ACHN (cell line): ENCODE data around the gene ELMOD3.
A peak's percentile ranks its signal among the peaks of the same experiment; 100 is the strongest.
"Not testable (repeated sequence)": the region's sequence is repeated elsewhere in the genome, so short reads cannot be mapped to it uniquely, and the experiment has no call there.

Experiments used
- DNase-seq: peaks from one replicate; pipeline ENCODE4 v3.0.0-alpha.2; 2015
- in situ Hi-C: cut with HindIII; loops from 2 replicates; pipeline ENCODE4 v1.10.0; 2017; ENCODE audit warnings: low sequenced_read_pairs, low pct_ligation_motif_present, low pct_unique_long_range_greater_than_20kb

ELMOD3 gene

GRCh38 chr2:85327160-85327821 is 27.3 kb upstream of the ELMOD3 start:
- DNase-seq = peak; percentile 34
- in situ Hi-C loops = no loop called here

DNA sequence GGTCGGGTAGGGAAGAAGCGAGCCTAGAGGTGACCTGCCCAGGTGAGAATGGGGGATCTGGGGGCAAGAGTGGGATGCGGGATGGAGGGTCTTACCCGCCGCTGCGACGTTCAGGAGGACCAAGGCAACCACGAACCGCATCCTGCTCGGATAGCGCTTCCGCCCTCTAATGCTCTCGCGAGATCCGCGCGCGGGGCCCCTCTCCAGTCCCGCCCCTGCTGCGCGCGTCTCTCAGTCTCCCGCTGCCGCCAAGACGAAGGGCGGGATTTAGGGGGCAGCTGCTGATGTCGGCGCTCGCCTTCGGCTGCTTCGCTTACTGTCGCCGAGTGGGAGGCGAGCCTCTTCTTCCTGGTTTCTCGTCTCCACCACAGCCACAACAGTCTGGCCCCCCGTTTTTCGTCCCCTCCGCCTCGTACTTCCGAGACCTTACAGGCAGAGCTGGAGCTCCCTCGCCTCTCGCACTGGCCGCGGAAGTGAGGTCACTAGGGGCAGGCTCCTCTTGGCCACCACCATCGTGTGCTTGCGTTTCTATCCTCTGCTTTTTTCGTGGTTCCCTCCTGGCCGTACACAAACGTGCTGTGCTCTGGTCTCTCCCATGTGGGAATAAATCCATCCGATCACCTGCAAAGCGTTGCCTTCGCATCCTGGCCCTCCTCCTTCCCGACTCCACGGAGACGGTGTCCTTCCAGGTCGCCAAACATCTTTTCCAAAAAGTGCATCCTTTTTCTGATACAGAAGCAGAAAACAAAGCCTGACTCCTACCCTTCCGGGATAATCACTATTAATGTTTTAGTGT is 26.5 kb upstream of the ELMOD3 start, which contains the start of gene TGOLN2:
TGOLN2 (minus strand) TSS at position 168 of the 796 bp plus-strand sequence; CDS start at position 141, 27 bp downstream.
- in situ Hi-C loops = no loop called here
- DNase-seq = peak; percentile 95

DNA sequence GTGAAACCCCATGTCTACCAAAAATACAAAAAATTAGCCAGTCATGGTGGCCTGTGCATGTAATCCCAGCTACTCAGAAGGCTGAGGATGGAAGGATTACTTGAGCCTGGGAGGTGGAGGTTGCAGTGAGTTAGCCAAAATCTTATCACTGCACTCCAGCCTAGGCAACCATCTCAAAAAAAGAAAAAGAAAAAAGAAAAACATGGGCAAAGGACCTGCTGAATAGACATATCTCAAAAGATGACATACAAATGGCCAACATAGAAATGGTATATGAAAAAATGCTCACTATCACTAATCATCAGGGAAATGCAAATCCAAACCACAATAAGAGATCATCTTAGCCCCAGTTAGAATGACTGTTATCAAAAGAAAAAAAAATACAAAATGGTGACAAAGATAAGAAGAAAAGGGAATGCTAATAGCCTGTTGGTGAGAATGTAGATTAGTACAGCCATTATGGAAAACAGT is 25.4 kb upstream of the ELMOD3 start:
- in situ Hi-C loops = no loop called here
- DNase-seq = no peak

DNA sequence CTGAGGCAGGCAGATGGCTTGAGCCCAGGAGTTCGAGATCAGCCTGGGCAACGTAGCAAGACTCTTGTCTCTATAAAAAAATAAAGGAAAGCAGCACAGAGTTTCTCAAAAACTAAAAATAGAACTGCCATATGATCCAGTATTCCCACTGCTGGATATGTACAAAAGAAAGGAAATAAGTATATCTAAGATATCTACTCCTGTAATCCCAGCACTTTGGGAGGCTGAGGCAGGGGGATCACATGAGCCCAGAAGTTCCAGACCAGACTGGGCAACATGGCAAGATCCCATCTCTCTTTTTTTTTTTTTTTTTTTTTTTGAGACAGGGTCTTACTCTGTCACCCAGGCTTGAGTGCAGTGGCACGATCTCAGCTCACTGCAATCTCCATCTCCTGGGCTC is 24.9 kb upstream of the ELMOD3 start:
- DNase-seq, in situ Hi-C loops: not testable (repeated sequence)

DNA sequence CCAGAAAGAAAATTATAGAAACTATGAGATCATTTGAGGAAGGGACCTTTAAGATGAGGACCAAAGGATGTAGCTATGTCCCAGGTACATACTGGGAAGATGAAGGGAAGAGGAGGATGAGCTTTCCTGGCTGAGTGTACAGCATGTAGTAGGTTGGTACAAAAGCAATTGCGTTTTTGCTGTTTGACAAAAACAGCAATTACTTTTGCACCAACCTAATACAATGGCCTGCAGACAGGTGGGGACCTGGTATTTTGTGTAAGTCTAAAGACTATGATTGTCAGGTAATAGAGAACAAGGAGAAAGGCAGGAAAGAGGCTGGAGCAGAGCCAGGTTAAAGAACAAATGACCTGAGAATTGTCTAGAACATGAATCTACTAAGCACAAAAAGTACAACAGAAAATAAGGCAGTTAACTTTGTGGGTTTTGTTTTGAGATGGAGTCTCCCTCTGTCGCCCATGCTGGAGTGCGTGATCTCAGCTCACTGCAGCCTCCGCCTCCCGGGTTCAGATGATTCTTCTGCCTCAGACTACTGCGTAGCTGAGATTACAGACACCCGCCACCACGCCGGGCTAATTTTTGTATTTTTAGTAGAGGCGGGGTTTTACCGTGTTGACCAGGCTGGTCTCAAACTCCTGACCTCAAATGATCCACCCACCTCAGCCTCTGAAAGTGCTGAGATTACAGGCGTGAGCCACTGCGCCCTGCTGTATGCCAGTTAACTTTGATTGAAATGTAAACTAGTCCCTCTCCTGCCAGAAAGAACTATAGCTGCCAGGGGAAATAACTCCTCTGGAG is 23.5 kb upstream of the ELMOD3 start:
- DNase-seq = no peak
- in situ Hi-C loops = no loop called here

DNA sequence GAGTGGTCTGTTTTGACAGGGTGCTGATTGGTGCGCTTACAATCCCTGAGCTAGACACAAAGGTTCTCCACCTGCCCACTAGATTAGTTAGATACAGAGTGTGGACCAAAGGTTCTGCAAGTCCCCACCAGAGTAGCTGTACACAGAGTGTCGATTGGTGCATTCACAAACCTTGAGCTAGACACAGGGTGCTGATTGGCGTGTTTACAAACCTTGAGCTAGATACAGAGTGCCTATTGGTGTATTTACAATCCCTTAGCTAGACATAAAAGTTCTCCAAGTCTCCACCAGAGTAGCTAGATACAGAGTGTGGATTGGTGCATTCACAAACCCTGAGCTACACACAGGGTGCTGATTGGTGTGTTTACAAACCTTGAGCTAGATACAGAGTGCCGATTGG is 20.7 kb upstream of the ELMOD3 start:
- DNase-seq, in situ Hi-C loops: not testable (repeated sequence)

- no peak for DNase-seq
- in situ Hi-C loops = no loop called here
Observed at GRCh38 chr2:85334928-85335327, 19.6 kb upstream of the ELMOD3 start.

DNA sequence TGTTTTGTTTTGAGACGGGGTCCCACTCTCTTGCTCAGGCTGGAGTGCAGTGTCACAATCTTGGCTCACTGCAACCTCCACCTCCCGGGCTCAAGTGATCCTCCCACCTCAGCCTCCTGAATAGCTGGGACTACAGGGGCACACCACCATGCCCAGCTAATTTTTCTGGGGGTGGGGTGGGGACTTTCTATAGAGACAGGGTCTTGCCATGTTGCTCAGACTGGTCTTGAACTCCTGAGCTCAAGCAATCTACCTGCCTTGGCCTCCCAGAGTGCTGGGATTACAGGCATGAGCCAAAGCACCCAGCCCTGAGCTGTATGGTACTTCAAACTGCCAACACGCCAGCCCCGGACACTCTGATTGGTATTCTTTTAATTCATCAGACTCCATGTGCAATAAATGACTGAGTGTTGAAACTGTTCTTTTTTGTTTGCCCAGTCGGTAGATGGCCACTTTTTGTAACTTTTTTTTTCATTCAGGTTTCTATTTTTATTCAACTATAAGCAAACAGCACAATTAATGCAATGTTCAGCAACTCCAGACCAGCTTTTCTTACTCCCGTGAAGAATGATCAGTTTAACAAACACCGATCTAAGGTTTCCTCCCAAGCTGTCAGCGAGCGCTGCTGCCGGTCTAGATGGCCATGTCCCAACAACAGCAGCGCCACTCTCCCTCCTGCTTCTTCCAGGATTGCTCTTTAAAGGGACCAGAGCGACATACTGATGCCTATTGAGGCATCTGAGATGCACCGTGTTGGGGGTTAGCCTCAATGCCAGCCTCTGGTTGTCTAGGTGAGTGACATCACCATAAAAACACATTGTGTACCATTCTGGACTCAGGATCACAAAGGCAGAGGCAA is 14.3 kb upstream of the ELMOD3 start:
- in situ Hi-C loops = no loop called here
- DNase-seq = no peak

DNA sequence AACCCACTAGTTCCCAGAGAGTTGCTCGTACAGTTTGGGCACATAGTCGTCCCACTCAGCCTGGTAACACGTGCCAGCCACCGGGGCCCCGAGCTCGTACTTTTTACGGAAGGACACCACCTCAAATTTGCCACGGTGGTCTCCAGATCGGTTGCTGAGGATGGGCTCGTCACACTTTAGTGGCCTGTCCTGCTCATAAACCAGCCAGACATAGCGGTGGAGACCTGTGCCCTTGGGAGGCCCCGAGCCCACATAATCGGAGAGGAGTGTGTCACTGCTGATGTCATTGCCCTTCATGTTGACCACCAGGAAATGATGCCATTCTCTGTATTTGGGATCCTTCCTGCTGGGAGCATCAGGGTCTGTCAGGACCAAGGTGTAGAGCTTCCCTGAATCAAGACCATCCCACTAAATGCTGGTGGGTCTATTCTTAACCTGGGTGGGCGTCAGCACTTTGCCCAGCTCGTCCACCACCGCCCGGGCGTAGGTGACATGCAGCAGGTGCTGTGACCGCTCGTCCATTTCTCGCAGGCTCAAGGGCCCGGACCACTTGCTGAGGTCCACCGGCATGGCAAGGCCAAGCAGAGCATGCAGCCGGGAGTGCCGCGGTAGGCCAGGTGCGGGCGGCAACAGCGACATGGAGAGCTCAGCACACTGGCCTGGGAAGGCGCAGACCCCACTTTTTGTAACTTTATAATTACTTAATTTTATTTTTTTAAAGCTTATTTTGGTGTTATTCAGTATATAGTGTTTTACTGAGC is 13.1 kb upstream of the ELMOD3 start:
- in situ Hi-C loops = no loop called here

DNA sequence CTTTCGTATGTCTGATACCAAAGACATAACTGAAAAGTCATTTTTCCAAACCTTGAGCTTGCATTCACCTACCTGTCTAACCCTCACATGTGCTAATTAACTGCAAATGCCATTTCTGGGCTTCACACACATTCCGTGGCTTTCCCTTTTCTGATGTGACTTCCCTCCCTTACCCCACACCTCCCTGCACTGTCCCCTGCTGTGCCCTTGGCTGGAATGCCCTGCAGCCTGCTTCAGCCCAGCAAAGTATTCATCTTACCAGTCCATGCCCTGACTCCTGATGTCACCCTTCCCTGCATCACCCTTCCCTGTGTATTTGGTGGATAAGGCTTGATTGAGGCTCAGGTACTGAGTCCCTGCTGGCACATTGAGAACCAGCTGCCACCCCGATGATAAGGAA is 12.4 kb upstream of the ELMOD3 start:
- in situ Hi-C loops = no loop called here
- DNase-seq = no peak

More for the DNA sequence above, 13.1 kb upstream of the ELMOD3 start:
- no peak for DNase-seq

DNA sequence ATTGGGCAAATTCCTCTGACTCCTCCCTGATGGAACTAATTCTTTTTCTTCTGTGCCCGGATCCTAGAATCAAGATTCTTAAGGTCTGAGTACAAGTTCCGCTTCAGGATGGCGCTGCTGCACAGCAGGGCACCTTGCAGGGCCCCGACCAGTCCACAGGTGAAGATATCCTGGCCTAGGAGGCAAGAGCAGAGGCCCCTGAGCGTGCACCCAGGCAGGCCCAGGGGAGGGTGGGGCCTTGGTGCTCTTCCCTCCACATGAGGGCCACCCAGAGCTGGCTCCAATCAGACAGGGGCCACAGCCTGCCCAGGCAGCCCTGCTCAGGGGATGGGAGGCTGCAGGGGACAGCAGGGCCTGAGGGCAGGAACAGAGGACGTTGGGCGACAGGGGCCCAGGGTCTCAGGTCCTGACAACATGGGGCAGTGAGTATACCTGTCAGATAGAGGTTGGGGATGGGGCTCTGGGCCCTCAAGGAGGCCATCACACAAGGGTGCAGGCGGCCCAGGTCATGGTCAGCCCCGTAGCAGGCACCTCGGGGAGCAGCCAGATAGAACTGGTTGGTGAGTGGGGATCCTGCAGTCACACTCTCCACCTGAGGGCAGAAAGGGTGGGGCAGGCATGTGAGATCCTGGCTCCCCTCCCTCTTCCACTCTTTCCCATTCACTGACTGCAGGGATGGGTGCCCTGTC is 11.2 kb upstream of the ELMOD3 start:
- DNase-seq, in situ Hi-C loops: not testable (repeated sequence)

DNA sequence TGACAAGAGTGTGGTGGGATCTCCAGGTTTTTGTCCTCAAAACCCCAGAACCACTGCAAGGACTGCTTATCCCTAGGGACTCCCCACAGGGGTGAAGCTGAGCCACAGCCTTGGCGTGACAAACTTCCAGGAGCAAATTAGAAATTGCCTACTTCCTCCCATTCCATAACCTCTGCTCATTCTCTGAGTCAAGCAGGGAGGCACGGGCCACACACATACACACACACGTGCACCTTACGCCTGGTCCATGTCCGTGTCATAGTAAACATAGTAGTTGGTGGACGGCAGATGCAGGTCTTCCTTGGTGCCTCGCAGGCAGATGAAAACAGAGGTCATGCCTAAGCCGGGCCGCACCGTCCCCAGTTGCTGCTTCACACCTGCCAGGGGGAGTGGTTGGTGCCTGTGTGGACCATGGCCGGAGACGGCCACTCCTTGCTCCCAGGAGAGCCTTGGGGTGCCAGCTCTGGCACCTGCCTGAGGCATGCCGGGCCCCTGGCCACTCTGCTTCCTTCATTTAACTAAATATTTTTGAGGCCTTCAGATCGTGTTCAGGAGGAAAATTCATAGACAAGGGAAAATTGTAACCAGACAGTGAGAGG is 10.1 kb upstream of the ELMOD3 start:
- in situ Hi-C loops = no loop called here
- no peak for DNase-seq

DNA sequence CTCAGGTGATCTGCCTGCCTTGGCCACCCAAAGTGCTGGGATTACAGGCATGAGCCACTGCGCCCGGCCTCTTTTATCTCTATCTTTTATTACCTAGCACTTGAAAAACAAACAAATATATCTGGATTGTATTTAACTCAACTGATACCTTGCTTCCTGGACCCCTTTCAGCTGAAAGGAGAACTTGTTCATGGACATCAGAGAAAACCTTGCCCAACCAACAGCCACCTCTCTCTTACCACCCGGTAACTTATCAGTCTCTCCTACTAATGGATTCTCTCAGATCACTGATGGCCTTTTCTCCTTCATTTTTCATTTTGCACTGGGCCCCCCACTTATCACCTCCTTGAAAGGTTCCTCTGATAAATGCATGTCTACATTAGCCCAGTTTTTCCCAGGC is 7.0 kb upstream of the ELMOD3 start:
- no peak for DNase-seq
- in situ Hi-C loops = no loop called here

DNA sequence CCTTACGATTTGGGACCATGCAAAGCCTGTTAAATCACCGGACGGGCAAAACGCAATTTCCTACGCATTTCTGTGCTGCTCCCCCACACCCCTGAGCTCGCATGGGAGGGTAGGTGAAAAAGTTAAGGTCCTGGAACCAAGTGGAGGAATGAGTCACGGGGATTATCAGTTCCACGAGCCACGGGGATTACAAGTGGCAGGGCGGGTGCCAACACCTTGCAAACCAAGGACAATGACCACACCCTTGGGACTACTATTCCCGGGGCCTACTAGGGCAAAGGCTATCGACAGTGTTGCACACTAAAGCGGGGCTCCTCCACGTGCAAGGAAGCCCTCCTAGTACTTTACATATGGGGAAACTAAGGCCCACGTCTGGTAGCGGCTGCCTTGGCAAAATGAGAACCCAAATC is 688 bp upstream of the ELMOD3 start:
- DNase-seq = peak; percentile 55
- in situ Hi-C loops = no loop called here

DNA sequence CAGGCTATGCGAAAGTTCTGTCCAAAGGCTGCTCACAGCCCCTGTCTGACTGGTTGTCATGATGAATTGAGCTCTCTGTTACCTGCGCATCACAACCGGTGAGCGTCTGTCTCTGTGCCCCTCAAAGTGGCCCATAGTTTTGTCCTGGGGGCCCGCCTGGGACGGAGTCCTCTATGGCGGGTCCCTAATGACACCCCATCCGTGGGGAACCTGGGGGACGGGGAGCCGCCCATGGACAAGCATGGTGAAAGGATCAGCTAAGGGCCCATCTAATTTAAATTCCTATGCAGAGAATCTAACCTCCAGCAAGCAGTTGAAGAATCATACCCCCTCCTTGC is 473 bp downstream of the ELMOD3 start:
- in situ Hi-C loops = no loop called here
- DNase-seq = no peak

DNA sequence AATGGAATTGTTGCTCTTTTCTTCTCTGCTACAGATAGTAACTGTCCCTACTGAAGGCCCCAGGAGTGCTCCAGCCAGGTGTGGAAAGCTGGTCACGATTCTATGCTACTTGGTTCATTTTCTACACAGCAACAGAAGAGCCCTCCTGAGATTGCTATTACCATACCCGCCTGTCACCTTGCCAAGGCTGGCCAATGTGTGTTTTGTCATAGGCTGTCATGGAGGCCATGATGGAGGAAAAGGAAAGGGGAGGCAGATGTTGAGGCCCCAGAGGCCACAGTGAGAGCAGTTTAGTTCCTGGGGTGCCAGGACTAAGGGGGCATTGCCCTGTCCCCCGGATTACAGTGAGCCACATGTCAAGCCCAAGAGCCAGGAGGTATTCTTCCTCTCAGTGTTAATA is 952 bp downstream of the ELMOD3 start:
- DNase-seq = peak; percentile 11
- in situ Hi-C loops = no loop called here

GRCh38 chr2:85356186-85356585 is 1.6 kb downstream of the ELMOD3 start:
- in situ Hi-C loops = no loop called here

More at GRCh38 chr2:85356186-85356585, 1.6 kb downstream of the ELMOD3 start:
- no peak for DNase-seq
